GM18502 (cell line): ENCODE measurements around the gene KAT2A.
"Not testable (repeated sequence)": the region's sequence is repeated elsewhere in the genome, so short reads cannot be mapped to it uniquely, and the experiment has no call there.

Experiments
- ATAC-seq: cut with Tn5 transposase; IDR thresholded peaks from one replicate; pipeline ENCODE4 v1.9.1; 2021; ENCODE audit warnings: mild to moderate bottlenecking; ENCODE audit not compliant: unreplicated experiment, poor library complexity

KAT2A gene

GRCh38 chr17:42120770-42121769, at the start of gene KAT2A:
TSS of gene KAT2A (minus strand) at chr17:42121367. CDS start at chr17:42121304, 63 bp downstream.
- ATAC-seq: peak; percentile 74

- ATAC-seq: no peak
Measured at GRCh38 chr17:42169351-42169750, 48.2 kb upstream of the KAT2A start.

- ATAC-seq: no peak
Measured at GRCh38 chr17:42167807-42168206, 46.6 kb upstream of the KAT2A start.

GRCh38 chr17:42166196-42166763, 45.1 kb upstream of the KAT2A start:
- no peak for ATAC-seq

DNA sequence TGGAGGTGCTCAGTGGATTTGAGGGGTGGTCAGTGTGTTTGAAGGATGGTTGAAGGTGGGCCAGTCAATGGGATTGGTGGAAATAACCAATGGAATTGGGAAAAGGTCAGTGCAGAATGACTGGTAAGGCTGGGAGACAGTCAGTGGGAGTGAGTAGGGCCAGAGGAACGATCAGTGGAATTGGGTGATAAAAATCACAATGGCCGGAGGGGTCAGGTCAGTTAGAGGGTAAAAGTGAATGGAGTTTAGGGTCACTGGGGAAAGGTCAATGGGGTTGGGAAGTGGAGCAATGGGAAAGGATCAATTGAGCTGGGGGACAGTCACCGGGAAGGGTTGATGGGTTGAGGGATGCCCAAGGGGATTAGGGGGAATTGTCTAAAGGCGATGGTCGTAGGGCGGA, 44.6 kb upstream of the KAT2A start:
- no peak for ATAC-seq

DNA sequence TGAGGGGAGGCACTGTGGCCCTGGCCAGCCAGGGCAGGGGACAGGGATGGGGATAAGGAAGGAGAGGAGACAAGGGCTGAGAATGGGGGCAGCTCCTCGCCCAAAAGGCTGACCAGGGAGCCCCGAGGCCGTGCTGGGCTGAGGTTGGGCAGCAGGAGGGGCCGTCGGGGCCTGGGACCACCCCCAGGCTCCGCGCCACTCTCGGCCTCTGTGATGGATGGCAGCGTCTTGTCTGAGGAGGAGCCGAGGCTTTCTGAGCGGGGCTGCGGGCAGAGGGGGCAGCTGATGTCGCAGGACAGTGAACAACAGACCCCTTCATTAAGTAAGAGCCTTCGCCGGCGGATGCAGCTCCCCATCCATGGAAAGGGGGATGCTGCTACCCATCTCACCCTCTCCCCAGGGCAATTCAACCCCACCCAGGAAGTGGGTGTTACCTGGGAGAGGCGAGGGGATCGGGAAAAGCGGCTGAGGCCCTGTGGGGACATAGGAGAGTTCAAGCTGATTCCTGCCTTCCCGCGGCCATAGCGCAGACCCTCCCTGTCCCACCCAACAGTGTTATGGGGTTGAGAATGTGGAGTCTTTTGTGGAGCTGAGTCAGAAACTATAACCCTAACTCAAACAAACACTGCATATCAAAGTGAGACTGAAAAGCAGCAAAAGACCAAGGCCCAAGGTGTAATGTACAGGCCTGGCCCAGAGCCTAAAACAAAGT, 42.7 kb upstream of the KAT2A start:
- no peak for ATAC-seq

DNA sequence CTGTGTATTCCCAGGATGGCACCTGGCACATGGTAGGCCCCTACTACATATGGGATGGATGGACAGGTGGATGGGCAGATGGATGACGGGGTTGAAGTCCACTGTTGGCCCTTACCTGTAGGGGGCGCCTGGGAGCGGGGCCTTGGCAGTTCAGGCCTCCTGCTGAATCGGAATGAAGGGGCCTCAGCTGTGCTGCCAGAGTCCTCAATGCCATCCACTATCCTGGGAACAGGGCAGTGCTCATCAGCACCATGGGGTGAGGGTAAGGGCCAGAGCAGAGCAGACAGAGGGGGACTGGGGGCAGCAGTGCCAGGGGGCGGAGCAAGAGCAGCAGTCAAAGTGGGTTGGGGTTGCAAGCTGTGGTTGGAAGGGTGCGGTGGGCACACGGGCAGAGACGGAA, 41.9 kb upstream of the KAT2A start:
- no peak for ATAC-seq

DNA sequence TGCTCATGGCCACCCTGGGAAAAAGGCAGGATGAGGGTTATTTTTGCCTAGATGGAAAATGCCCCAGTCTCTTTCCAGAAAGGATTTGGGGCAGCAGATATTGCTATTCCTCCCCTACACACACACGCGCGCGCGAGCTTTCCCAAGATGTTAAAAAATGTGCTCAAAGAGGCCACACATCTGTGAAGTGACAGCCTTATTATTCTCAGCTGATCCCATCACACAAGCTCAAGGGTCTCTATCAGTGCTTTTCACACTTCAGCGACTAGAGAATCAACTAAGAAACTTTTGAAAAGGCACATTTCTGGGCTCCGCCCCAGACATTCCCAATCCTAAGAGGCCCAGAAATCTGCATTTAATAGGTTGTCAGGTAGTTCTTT, 39.4 kb upstream of the KAT2A start:
- no peak for ATAC-seq

- no peak for ATAC-seq
Measured at GRCh38 chr17:42159796-42160530, 38.8 kb upstream of the KAT2A start.

DNA sequence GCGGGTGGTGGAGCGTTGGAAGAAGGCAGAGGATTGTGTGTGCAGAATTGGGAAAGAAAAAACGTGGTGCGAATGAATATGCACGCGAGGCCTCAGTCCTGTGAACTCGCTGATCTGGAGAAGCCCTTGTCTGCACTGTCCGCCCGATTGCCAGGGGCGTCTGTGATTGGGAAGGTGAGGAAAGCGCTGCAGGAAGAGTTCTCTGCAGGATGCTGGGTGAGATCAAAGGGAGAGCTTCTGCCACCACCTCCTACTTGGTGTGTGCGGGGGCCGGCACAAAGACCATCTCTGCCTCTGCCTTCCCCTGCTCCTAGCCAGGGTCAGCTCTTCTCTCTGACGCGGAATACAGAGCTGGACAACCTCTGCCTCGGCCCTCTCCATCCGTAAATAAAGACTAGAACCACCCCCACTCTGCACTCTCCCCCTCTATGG, 34.5 kb upstream of the KAT2A start:
- no peak for ATAC-seq

GRCh38 chr17:42153919-42154742, 33.0 kb upstream of the KAT2A start:
- no peak for ATAC-seq

- ATAC-seq: no peak
Measured at GRCh38 chr17:42146911-42147607, 25.9 kb upstream of the KAT2A start.

DNA sequence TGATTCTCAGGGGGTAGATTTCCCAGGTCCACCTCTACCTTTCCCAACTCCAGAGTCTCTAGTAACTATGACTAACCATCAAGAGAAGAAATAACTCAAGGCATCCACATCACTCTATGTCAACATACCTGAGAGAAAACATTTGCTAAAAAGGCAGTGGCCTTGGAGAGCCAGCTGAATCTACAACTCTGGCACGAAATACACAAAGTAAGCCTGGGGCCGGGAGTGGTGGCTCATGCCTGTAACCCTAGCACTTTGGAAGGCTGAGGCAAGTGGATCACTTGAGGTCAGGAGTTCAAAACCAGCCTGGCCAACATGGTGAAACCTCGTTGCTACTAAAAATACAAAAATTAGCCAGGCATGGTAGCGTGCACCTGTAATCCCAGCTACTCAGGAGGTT, 22.0 kb upstream of the KAT2A start:
- ATAC-seq: not testable (repeated sequence)

DNA sequence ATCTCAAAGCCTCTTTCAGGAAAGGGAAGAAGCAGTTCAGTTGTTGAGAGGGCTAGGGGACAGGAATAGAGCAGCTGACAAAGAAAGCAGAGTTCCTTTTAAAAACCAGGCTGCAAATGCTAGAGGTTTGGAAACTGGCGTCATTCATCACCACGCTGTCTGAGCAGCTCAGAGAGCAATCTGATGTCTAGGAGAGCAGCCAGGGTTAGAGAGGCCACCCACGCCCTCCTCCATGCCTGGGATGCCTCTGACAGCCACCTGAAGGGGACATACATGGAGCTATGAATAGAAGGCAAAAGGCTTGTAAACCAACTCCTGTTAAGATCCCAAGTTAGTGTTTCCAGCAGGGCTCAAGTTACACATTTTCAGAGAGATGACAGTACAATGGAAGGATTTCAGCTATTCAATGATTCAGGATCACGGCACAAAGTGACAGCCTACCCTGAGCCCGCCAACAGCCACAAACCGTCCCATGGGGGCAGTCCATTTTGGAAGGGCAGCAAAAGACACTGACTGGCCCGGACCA, 21.3 kb upstream of the KAT2A start:
- no peak for ATAC-seq

- no peak for ATAC-seq
Measured at GRCh38 chr17:42141382-42141781, 20.2 kb upstream of the KAT2A start.

DNA sequence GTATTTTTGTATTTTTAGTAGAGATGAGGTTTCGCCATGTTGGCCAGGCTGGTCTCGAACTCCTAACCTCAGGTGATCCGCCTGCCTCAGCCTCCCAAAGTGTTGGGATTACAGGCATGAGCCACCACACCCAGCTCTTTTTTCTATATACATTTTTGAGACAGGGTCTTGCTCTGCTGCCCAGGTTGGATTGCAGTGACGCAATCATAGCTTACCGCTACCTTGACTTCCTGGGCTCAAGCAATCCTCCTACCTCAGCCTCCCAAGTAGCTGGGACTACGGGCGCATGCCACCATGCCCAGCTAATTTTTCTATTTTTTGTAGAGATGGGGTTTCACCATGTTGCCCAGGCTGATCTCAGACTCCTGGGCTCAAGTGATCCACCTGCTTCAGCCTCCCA, 19.5 kb upstream of the KAT2A start:
- ATAC-seq: not testable (repeated sequence)

GRCh38 chr17:42138749-42139492, 17.8 kb upstream of the KAT2A start:
- ATAC-seq: no peak

DNA sequence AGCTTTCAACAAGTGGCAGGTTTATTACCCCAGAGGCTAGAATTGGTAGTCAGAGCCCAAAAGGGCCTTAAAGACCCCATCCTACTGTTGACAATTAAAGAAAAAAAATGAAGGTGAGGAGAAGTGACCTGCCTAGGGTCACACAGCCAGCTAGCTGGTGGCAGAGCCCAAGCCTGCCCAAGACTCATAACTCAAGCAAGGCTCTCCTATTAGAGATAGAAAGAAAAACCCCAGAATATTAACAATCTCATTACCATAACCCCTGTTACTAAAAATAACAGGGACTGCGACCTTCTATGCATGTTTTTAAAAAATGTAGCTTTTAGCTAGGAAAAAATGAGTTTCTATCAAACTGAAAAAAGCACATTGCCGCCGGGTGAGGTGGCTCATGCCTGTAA, 15.5 kb upstream of the KAT2A start:
- ATAC-seq: no peak
